ENCODE measurements around the gene PRKCH. TPM values are rescaled to one million over a fixed set of nuclear protein-coding genes. Genes with fewer than 3 reads are reported as not detected.

The PRKCH gene
- total and polyA plus RNA-seq, 10 of the 15 experiments (the other 5 are each of a cell fraction or from before 2014, with no cell fraction given), result 10.7 to 140 (median 33.2) TPM

GRCh38 chr14:61483476-61483875 is 162.1 kb downstream of the PRKCH start:
- Histone ChIP-seq H3K27ac (ENCODE audit: control insufficient read depth, insufficient read depth) (no peak overlapping the region), H3K9ac (ENCODE audit: control insufficient read depth, insufficient read depth, low read length) (no peak overlapping the region), H3K4me2 (ENCODE audit: control insufficient read depth, insufficient read depth) (no peak overlapping the region), H3K9me3 (replicated peaks; ENCODE audit: control insufficient read depth, insufficient read depth, low read length) (no peaks in the 10 kb centered on the region), H3K36me3 (ENCODE audit: control insufficient read depth in 2 of 2, insufficient read depth in 2 of 2, low read length in 1 of 2) (peaks cover 16 to 23% of the 10 kb centered on the region in 2 experiments), H2AFZ (ENCODE audit: control insufficient read depth, low read depth, low read length) (no peak overlapping the region), H3K4me3 (no peak overlapping the region), H3K4me1 (ENCODE audit: control insufficient read depth, insufficient read depth, low read length) (peaks cover 17% of the 10 kb centered on the region), H4K20me1 (ENCODE audit: control insufficient read depth, insufficient read depth) (no peaks in the 10 kb centered on the region), H3K79me2 (ENCODE audit: control insufficient read depth, insufficient read depth, low read length) (peaks cover 2% of the 10 kb centered on the region; the same call in 1 of the 2 replicates), H3K27me3 (replicated peaks in 1 of 2; ENCODE audit: control insufficient read depth in 2 of 2, insufficient read depth in 2 of 2, low read length in 1 of 2) (no peaks in the 10 kb centered on the region)
- DNase-seq (ENCODE audit: low read depth, low spot score) (no peak), FAIRE-seq (no peak), ATAC-seq (no peak)
- 68% methylated on average over 7 of the region's 7 CpGs for WGBS (ENCODE audit: insufficient coverage, insufficient replicate concordance, low lambda C conversion rate, missing lambda C conversion rate)
- ChIA-PET CTCF (interaction anchor here (0.8 kb wide), 2 partner anchors 10 to 354 kb away, joined by 3 read pairs; no protein-coding TSS in a partner anchor), SMC1A (ENCODE audit: uncharacterized antibody, unreplicated experiment) (interaction anchor here (0.6 to 1.2 kb wide), 3 partner anchors 13 to 223 kb away, joined by 3 to 4 read pairs (median 3); no protein-coding TSS in a partner anchor), RAD21 (ENCODE audit: unreplicated experiment) (interaction anchor here (0.6 to 0.9 kb wide), 3 partner anchors 10 to 187 kb away, joined by 3 to 4 read pairs (median 3); no protein-coding TSS in a partner anchor), POLR2A (interaction anchor here (0.7 kb wide), 1 partner anchor 83 kb away, joined by 6 read pairs; no protein-coding TSS in a partner anchor)
- TF ChIP-seq ZNF622 (IDR thresholded peaks at IDR 0.05) (no peak), ZNF24 (IDR thresholded peaks at IDR 0.05) (no peak), NFIC (IDR thresholded peaks at IDR 0.05; ENCODE audit: low read depth, low read length) (no peak), ZBTB40 (IDR thresholded peaks at IDR 0.05; ENCODE audit: borderline replicate concordance) (no peak), FOS (IDR thresholded peaks at IDR 0.05; ENCODE audit: borderline replicate concordance, extremely low read depth, insufficient read length) (no peak), NBN (IDR thresholded peaks at IDR 0.05) (no peak), MEF2B (IDR thresholded peaks at IDR 0.05; ENCODE audit: partially characterized antibody, poor library complexity, severe bottlenecking) (no peak), USF1 (IDR thresholded peaks at IDR 0.05; ENCODE audit: borderline replicate concordance, extremely low read length, insufficient read depth, low read depth, low read length) (no peak)
- TF ChIP-seq, protein P1, sequence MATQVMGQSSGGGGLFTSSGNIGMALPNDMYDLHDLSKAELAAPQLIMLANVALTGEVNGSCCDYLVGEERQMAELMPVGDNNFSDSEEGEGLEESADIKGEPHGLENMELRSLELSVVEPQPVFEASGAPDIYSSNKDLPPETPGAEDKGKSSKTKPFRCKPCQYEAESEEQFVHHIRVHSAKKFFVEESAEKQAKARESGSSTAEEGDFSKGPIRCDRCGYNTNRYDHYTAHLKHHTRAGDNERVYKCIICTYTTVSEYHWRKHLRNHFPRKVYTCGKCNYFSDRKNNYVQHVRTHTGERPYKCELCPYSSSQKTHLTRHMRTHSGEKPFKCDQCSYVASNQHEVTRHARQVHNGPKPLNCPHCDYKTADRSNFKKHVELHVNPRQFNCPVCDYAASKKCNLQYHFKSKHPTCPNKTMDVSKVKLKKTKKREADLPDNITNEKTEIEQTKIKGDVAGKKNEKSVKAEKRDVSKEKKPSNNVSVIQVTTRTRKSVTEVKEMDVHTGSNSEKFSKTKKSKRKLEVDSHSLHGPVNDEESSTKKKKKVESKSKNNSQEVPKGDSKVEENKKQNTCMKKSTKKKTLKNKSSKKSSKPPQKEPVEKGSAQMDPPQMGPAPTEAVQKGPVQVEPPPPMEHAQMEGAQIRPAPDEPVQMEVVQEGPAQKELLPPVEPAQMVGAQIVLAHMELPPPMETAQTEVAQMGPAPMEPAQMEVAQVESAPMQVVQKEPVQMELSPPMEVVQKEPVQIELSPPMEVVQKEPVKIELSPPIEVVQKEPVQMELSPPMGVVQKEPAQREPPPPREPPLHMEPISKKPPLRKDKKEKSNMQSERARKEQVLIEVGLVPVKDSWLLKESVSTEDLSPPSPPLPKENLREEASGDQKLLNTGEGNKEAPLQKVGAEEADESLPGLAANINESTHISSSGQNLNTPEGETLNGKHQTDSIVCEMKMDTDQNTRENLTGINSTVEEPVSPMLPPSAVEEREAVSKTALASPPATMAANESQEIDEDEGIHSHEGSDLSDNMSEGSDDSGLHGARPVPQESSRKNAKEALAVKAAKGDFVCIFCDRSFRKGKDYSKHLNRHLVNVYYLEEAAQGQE (IDR thresholded peaks at IDR 0.05; ENCODE audit: low read depth, low read length), result no peak
- TF ChIP-seq, protein P2, sequence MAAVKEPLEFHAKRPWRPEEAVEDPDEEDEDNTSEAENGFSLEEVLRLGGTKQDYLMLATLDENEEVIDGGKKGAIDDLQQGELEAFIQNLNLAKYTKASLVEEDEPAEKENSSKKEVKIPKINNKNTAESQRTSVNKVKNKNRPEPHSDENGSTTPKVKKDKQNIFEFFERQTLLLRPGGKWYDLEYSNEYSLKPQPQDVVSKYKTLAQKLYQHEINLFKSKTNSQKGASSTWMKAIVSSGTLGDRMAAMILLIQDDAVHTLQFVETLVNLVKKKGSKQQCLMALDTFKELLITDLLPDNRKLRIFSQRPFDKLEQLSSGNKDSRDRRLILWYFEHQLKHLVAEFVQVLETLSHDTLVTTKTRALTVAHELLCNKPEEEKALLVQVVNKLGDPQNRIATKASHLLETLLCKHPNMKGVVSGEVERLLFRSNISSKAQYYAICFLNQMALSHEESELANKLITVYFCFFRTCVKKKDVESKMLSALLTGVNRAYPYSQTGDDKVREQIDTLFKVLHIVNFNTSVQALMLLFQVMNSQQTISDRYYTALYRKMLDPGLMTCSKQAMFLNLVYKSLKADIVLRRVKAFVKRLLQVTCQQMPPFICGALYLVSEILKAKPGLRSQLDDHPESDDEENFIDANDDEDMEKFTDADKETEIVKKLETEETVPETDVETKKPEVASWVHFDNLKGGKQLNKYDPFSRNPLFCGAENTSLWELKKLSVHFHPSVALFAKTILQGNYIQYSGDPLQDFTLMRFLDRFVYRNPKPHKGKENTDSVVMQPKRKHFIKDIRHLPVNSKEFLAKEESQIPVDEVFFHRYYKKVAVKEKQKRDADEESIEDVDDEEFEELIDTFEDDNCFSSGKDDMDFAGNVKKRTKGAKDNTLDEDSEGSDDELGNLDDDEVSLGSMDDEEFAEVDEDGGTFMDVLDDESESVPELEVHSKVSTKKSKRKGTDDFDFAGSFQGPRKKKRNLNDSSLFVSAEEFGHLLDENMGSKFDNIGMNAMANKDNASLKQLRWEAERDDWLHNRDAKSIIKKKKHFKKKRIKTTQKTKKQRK (IDR thresholded peaks at IDR 0.05; ENCODE audit: low read depth, low read length), result no peak
- intact Hi-C loops (cut with micrococcal nuclease; ENCODE audit: unreplicated experiment), result no loop called here
- in situ Hi-C loops (cut with MboI), result no loop called here
- no TSS peak for BruUV-seq (replicated peaks)

Measured in GM12878 (cell line).